ENCODE measurements around the gene PITPNC1. TPM values are rescaled to one million over a fixed set of nuclear protein-coding genes. Genes with fewer than 3 reads are reported as not detected.

The PITPNC1 gene
- total RNA-seq, 1 donor from 2014 or later = 12.4 TPM

- no peaks in the 10 kb centered on the region for H3K9me3 ChIP-seq (ENCODE audit: insufficient read depth, low read depth, low read length)
- H3K27me3 Mint-ChIP-seq (ENCODE audit: low read depth, unreplicated experiment) = no peaks in the 10 kb centered on the region
- H3K36me3 Mint-ChIP-seq (ENCODE audit: low read depth, unreplicated experiment) = peaks cover 7% of the 10 kb centered on the region
- peaks cover 4% of the 10 kb centered on the region for H3K9me3 Mint-ChIP-seq (ENCODE audit: unreplicated experiment)
- H3K4me3 Mint-ChIP-seq (ENCODE audit: unreplicated experiment) = no peak overlapping the region
- H3K4me2 ChIP-seq (ENCODE audit: low read length) = no peak overlapping the region
- no peaks in the 10 kb centered on the region for H4K20me1 ChIP-seq (ENCODE audit: insufficient read depth, low read length)
- H3K9ac ChIP-seq (ENCODE audit: low read length) = no peak overlapping the region
- TF ChIP-seq EZH2 (IDR thresholded peaks at IDR 0.05; ENCODE audit: insufficient read depth, low read length) (no peak), CTCF (IDR thresholded peaks at IDR 0.05; ENCODE audit: insufficient read depth, low read depth, low read length) (no peak)
- FAIRE-seq (no peak), DNase-seq (ENCODE audit: low read depth) (no peak)
- H3K4me1 ChIP-seq (ENCODE audit: insufficient read depth, low read length) = no peaks in the 10 kb centered on the region
- peaks cover 12% of the 10 kb centered on the region for H3K4me1 Mint-ChIP-seq (ENCODE audit: low read depth, unreplicated experiment)
- no peak overlapping the region for H3K27ac Mint-ChIP-seq (ENCODE audit: unreplicated experiment)
- no peaks in the 10 kb centered on the region for H3K79me2 ChIP-seq (ENCODE audit: insufficient read depth, low read length)
- H3K27me3 ChIP-seq (ENCODE audit: insufficient read depth, low read length) = no peaks in the 10 kb centered on the region
- H2AFZ ChIP-seq (ENCODE audit: low read depth, low read length) = no peak overlapping the region
- H3K4me3 ChIP-seq (ENCODE audit: insufficient read depth, low read depth, low read length) = no peak overlapping the region
- H3K36me3 ChIP-seq (ENCODE audit: insufficient read depth, low read length) = no peaks in the 10 kb centered on the region
- no peak overlapping the region for H3K27ac ChIP-seq (ENCODE audit: low read depth, low read length)
Measured at GRCh38 chr17:67559381-67559966, 182.4 kb downstream of the PITPNC1 start.

GRCh38 chr17:67562005-67562404 is 184.9 kb downstream of the PITPNC1 start:
- Histone ChIP-seq H3K27me3 (ENCODE audit: insufficient read depth, low read length) (no peaks in the 10 kb centered on the region), H3K79me2 (ENCODE audit: insufficient read depth, low read length) (no peaks in the 10 kb centered on the region), H3K36me3 (ENCODE audit: insufficient read depth, low read length) (no peaks in the 10 kb centered on the region), H3K9ac (ENCODE audit: low read length) (no peak overlapping the region), H3K4me3 (ENCODE audit: insufficient read depth, low read depth, low read length) (no peak overlapping the region), H2AFZ (ENCODE audit: low read depth, low read length) (no peak overlapping the region), H3K4me1 (ENCODE audit: insufficient read depth, low read length) (no peaks in the 10 kb centered on the region), H3K9me3 (ENCODE audit: insufficient read depth, low read depth, low read length) (no peaks in the 10 kb centered on the region), H3K27ac (ENCODE audit: low read depth, low read length) (no peak overlapping the region), H3K4me2 (ENCODE audit: low read length) (no peak overlapping the region), H4K20me1 (ENCODE audit: insufficient read depth, low read length) (no peaks in the 10 kb centered on the region)
- TF ChIP-seq EZH2 (IDR thresholded peaks at IDR 0.05; ENCODE audit: insufficient read depth, low read length) (no peak), CTCF (IDR thresholded peaks at IDR 0.05; ENCODE audit: insufficient read depth, low read depth, low read length) (no peak)
- DNase-seq (ENCODE audit: low read depth) (no peak), FAIRE-seq (no peak)
- Mint-ChIP-seq H3K27ac (ENCODE audit: unreplicated experiment) (no peak overlapping the region), H3K4me3 (ENCODE audit: unreplicated experiment) (no peak overlapping the region), H3K9me3 (ENCODE audit: unreplicated experiment) (no peaks in the 10 kb centered on the region), H3K36me3 (ENCODE audit: low read depth, unreplicated experiment) (peaks cover 4% of the 10 kb centered on the region), H3K27me3 (ENCODE audit: low read depth, unreplicated experiment) (no peaks in the 10 kb centered on the region), H3K4me1 (ENCODE audit: low read depth, unreplicated experiment) (peaks cover 12% of the 10 kb centered on the region)

- H3K4me3 ChIP-seq (ENCODE audit: insufficient read depth, low read depth, low read length) = no peak overlapping the region
- Mint-ChIP-seq H3K4me1 (ENCODE audit: low read depth, unreplicated experiment) (peaks cover 6% of the 10 kb centered on the region), H3K27me3 (ENCODE audit: low read depth, unreplicated experiment) (no peaks in the 10 kb centered on the region), H3K4me3 (ENCODE audit: unreplicated experiment) (no peak overlapping the region), H3K9me3 (ENCODE audit: unreplicated experiment) (no peaks in the 10 kb centered on the region), H3K36me3 (ENCODE audit: low read depth, unreplicated experiment) (no peaks in the 10 kb centered on the region), H3K27ac (ENCODE audit: unreplicated experiment) (no peak overlapping the region)
- H2AFZ ChIP-seq (ENCODE audit: low read depth, low read length) = no peak overlapping the region
- H3K79me2 ChIP-seq (ENCODE audit: insufficient read depth, low read length) = no peaks in the 10 kb centered on the region
- H3K4me1 ChIP-seq (ENCODE audit: insufficient read depth, low read length) = no peaks in the 10 kb centered on the region
- H3K27ac ChIP-seq (ENCODE audit: low read depth, low read length) = no peak overlapping the region
- FAIRE-seq (no peak), DNase-seq (ENCODE audit: low read depth) (no peak)
- no peaks in the 10 kb centered on the region for H3K27me3 ChIP-seq (ENCODE audit: insufficient read depth, low read length)
- H3K36me3 ChIP-seq (ENCODE audit: insufficient read depth, low read length) = no peaks in the 10 kb centered on the region
- no peaks in the 10 kb centered on the region for H4K20me1 ChIP-seq (ENCODE audit: insufficient read depth, low read length)
- no peaks in the 10 kb centered on the region for H3K9me3 ChIP-seq (ENCODE audit: insufficient read depth, low read depth, low read length)
- H3K4me2 ChIP-seq (ENCODE audit: low read length) = no peak overlapping the region
- no peak overlapping the region for H3K9ac ChIP-seq (ENCODE audit: low read length)
- TF ChIP-seq CTCF (IDR thresholded peaks at IDR 0.05; ENCODE audit: insufficient read depth, low read depth, low read length) (no peak), EZH2 (IDR thresholded peaks at IDR 0.05; ENCODE audit: insufficient read depth, low read length) (no peak)
Measured at GRCh38 chr17:67563692-67564228, 186.7 kb downstream of the PITPNC1 start.
